Breast epithelium (tissue), 4 donors: ENCODE results near the gene MBTPS2. TPM values are rescaled to one million over a fixed set of nuclear protein-coding genes. Genes with fewer than 3 reads are reported as not detected.
A peak's percentile ranks its signal among the peaks of the same experiment; 100 is the strongest.

Source experiments
- DNase-seq, 2 donors: peaks; one replicate each; pipeline ENCODE4 v3.0.0-alpha.2; 2019; ENCODE audit warnings: low spot score in 2 of 2
- H3K27ac ChIP-seq, 2 donors: fragments of 200-600 bp; sonication (generic) in 1 of 2; one replicate each; pipeline ENCODE4 v1.5.1; 2016 to 2019; ENCODE audit warnings: mild to moderate bottlenecking in 1 of 2
- H3K27me3 ChIP-seq, 2 donors: fragments of 200-600 bp; sonication (generic) in 1 of 2; one replicate each; pipeline versions ENCODE4 v1.5.1 to v1.6.0; 2017 to 2019; ENCODE audit warnings: control low read depth in 1 of 2, mild to moderate bottlenecking in 1 of 2
- H3K36me3 ChIP-seq: fragments of 200-600 bp; one replicate; pipeline ENCODE4 v1.5.1; 2019
- H3K4me1 ChIP-seq, 2 donors: fragments of 200-600 bp; sonication (generic); one replicate each; pipeline ENCODE4 v1.5.1; 2016 to 2019; ENCODE audit warnings: control low read depth in 1 of 2
- H3K4me3 ChIP-seq, 3 donors: fragments of 200-600 bp; sonication (generic); 1 replicate in 2 of 3; 2 replicates in 1 of 3; pipeline ENCODE4 v1.5.1; 2016 to 2019; ENCODE audit warnings: mild to moderate bottlenecking in 3 of 3, moderate library complexity in 2 of 3
- H3K9me3 ChIP-seq, 2 donors: fragments of 200-600 bp; sonication (generic) in 1 of 2; one replicate each; pipeline ENCODE4 v1.5.1; 2016 to 2019; ENCODE audit warnings: control low read depth in 1 of 2
- CTCF ChIP-seq, 3 donors: fragments of 450-650 bp; IDR thresholded peaks; one replicate each; pipeline ENCODE4 v1.5.1; 2016 to 2017; ENCODE audit warnings: antibody characterized with exemption in 3 of 3, mild to moderate bottlenecking in 3 of 3, moderate library complexity in 3 of 3
- POLR2A ChIP-seq: fragments of 450-650 bp; IDR thresholded peaks from one replicate; pipeline ENCODE4 v1.6.1; 2016; ENCODE audit warnings: antibody characterized with exemption, mild to moderate bottlenecking, moderate library complexity
- POLR2AphosphoS5 ChIP-seq, 3 donors: sonication (generic); formaldehyde crosslinking; IDR thresholded peaks; one replicate each; pipeline ENCODE4 v1.6.1; 2017; ENCODE audit warnings: antibody characterized with exemption in 3 of 3
- intact Hi-C: fragments of 100-400 bp; cut with DNase I; formaldehyde crosslinking; loops from one replicate; pipeline ENCODE4 v1.15.1; 2023; ENCODE audit warnings: low total_unique reads
- total RNA-seq, 3 donors: library from RNA; depleted of rRNA; stranded (reverse); fragments of >200 nt; gene quantifications; one replicate each; pipeline ENCODE4 v1.1.0, GENCODE V29; 2016

MBTPS2 gene
- total RNA-seq = 10 to 100 TPM in 1 of 3 donors, 1 to 10 TPM in 2; 8.8 to 13.8 (median 9.9) TPM

GRCh38 chrX:21839334-21840192 lies at the start of gene MBTPS2:
TSS of gene MBTPS2 (plus strand) at chrX:21839617. CDS start at chrX:21839735, 118 bp downstream.
- intact Hi-C loops = no loop called here
- no peaks in the 10 kb centered on the region for H3K4me1 ChIP-seq
- TF ChIP-seq CTCF (IDR thresholded peaks at IDR 0.05) (peak in 1 of 3 donors; percentile 9), POLR2AphosphoS5 (IDR thresholded peaks at IDR 0.05) (peak; percentile 52 to 89 (median 85)), POLR2A (no peak)
- no peaks in the 10 kb centered on the region for H3K9me3 ChIP-seq
- H3K27me3 ChIP-seq = peaks cover 0 to 17% of the 10 kb centered on the region in 2 donors
- DNase-seq = peak; percentile 72 to 79
- H3K27ac ChIP-seq = peak within 1 kb of the TSS; percentile 74 to 87
- peak within 1 kb of the TSS; percentile 61 to 81 (median 67) for H3K4me3 ChIP-seq
- no peaks in the 10 kb centered on the region for H3K36me3 ChIP-seq

GRCh38 chrX:21798677-21799219 lies 40.7 kb upstream of the MBTPS2 start:
- no peak overlapping the region for H3K4me3 ChIP-seq

DNA sequence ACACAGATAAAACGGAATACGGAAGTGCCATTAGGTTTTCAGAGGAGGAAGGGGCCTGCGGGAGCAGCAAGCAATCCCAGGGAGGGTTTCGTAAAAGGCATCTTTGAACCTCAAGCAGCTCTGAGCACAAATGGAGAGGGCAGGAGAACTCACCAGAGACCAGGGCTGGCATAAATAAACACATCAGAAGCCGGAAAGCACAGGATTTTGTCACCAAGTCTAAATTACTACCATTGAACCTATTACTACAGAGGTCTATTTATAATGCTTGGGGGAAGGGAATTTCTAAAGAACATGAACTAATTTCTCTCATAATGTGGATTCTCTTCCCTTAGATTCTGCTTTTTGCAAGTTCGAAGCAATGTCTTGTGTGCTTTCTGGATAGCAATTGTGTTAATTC lies 39.6 kb upstream of the MBTPS2 start:
- H3K9me3 ChIP-seq = no peaks in the 10 kb centered on the region
- no peaks in the 10 kb centered on the region for H3K36me3 ChIP-seq
- H3K4me3 ChIP-seq = no peak overlapping the region
- H3K4me1 ChIP-seq = no peaks in the 10 kb centered on the region
- H3K27ac ChIP-seq = no peak overlapping the region
- intact Hi-C loops = no loop called here
- DNase-seq = no peak
- TF ChIP-seq CTCF (IDR thresholded peaks at IDR 0.05) = no peak
- TF ChIP-seq POLR2AphosphoS5 (IDR thresholded peaks at IDR 0.05) = no peak
- no peak for TF ChIP-seq POLR2A
- peaks cover 0 to 12% of the 10 kb centered on the region in 2 donors for H3K27me3 ChIP-seq

More at GRCh38 chrX:21798677-21799219, 40.7 kb upstream of the MBTPS2 start:
- no peak for DNase-seq
- Histone ChIP-seq H3K36me3 (no peaks in the 10 kb centered on the region), H3K27ac (peak overlapping the region; percentile 5 to 69), H3K27me3 (peaks cover 0 to 12% of the 10 kb centered on the region in 2 donors), H3K9me3 (no peaks in the 10 kb centered on the region), H3K4me1 (no peaks in the 10 kb centered on the region)
- intact Hi-C loops = no loop called here
- TF ChIP-seq POLR2AphosphoS5 (IDR thresholded peaks at IDR 0.05) (no peak), CTCF (IDR thresholded peaks at IDR 0.05) (no peak), POLR2A (no peak)

DNA sequence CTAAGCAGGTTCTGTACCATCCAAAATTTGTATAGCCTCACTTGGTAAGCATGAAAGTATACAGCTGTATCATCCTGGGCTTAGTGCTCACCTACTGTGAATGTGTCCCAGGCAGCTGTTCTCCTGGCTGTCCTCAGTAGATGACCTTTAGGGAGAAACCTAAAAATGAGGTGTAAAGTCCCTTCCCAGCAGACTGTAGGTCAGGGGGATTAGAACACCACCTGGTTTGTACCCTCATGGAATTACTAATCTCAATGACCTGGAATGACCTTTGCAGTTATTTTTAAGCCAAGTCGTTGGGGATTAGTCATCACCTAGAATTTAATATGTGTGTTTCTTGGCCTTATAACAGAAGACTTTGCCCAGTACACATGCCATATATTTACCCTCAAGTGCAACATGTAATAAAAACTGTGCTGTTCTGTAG lies 39.1 kb upstream of the MBTPS2 start:
- TF ChIP-seq POLR2AphosphoS5 (IDR thresholded peaks at IDR 0.05) (no peak), CTCF (IDR thresholded peaks at IDR 0.05) (no peak), POLR2A (no peak)
- Histone ChIP-seq H3K27ac (peak overlapping the region in 1 of 2 donors; percentile 6), H3K27me3 (peaks cover 0 to 12% of the 10 kb centered on the region in 2 donors), H3K9me3 (no peaks in the 10 kb centered on the region), H3K4me3 (no peak overlapping the region), H3K36me3 (no peaks in the 10 kb centered on the region), H3K4me1 (no peaks in the 10 kb centered on the region)
- intact Hi-C loops = no loop called here
- no peak for DNase-seq
